KMS-11 (cell line): ENCODE measurements around the gene DAB2IP.

Source experiments
- H2AFZ ChIP-seq: fragments of 200-600 bp; sonication (generic); 2 replicates; pipeline ENCODE4 v1.6.1; 2016; ENCODE audit warnings: antibody characterized with exemption, mixed run types, low read depth
- H3K27ac ChIP-seq: fragments of 200-600 bp; sonication (generic); 2 replicates; pipeline ENCODE4 v1.6.1; 2016; ENCODE audit warnings: mild to moderate bottlenecking, mixed run types
- H3K27me3 ChIP-seq: fragments of 200-600 bp; sonication (generic); 2 replicates; pipeline ENCODE4 v1.6.1; 2017; ENCODE audit warnings: mild to moderate bottlenecking, low read depth, mixed run types, moderate library complexity; ENCODE audit not compliant: insufficient read depth
- H3K36me3 ChIP-seq: fragments of 200-600 bp; sonication (generic); 2 replicates; pipeline ENCODE4 v1.6.1; 2017; ENCODE audit warnings: mild to moderate bottlenecking, mixed run types; ENCODE audit not compliant: insufficient read depth
- H3K4me1 ChIP-seq: fragments of 200-600 bp; sonication (generic); 2 replicates; pipeline ENCODE4 v1.6.1; 2016; ENCODE audit warnings: mild to moderate bottlenecking, low read depth, mixed run types; ENCODE audit not compliant: poor library complexity, severe bottlenecking
- H3K4me2 ChIP-seq: fragments of 200-600 bp; sonication (generic); 2 replicates; pipeline ENCODE4 v1.7.0; 2016; ENCODE audit warnings: mild to moderate bottlenecking, mixed run types
- H3K4me3 ChIP-seq: fragments of 200-600 bp; sonication (generic); IDR thresholded peaks from 2 replicates; pipeline ENCODE4 v1.6.1; 2017; ENCODE audit warnings: low read depth, low read length, mixed read lengths; ENCODE audit not compliant: insufficient read depth
- H3K79me2 ChIP-seq: fragments of 200-600 bp; sonication (generic); 2 replicates; pipeline ENCODE4 v1.6.1; 2016; ENCODE audit warnings: low read depth, mixed run types; ENCODE audit not compliant: insufficient read depth
- H3K9ac ChIP-seq: fragments of 200-600 bp; sonication (generic); 2 replicates; pipeline ENCODE4 v1.6.1; 2016; ENCODE audit warnings: mild to moderate bottlenecking, mixed run types
- H4K20me1 ChIP-seq: fragments of 200-600 bp; sonication (generic); 2 replicates; pipeline ENCODE4 v1.6.1; 2016; ENCODE audit warnings: mild to moderate bottlenecking, mixed run types; ENCODE audit not compliant: insufficient read depth
- CTCF ChIP-seq: fragments of 200-600 bp; sonication (generic); conservative IDR thresholded peaks from 2 replicates; pipeline ENCODE4 v1.6.1; 2017; ENCODE audit warnings: low read depth, mild to moderate bottlenecking, antibody characterized with exemption, low read length, moderate library complexity, mixed read lengths

The DAB2IP gene

GRCh38 chr9:121628401-121628800 lies 23.0 kb upstream of the DAB2IP start:
- no peak overlapping the region for H3K4me2 ChIP-seq
- H3K9ac ChIP-seq = no peak overlapping the region
- no peaks in the 10 kb centered on the region for H3K27me3 ChIP-seq
- H3K4me1 ChIP-seq = no peaks in the 10 kb centered on the region
- H3K36me3 ChIP-seq = no peaks in the 10 kb centered on the region
- H4K20me1 ChIP-seq = no peaks in the 10 kb centered on the region
- TF ChIP-seq CTCF = no peak
- H3K79me2 ChIP-seq = no peaks in the 10 kb centered on the region
- H2AFZ ChIP-seq = no peak overlapping the region
- no peak overlapping the region for H3K27ac ChIP-seq
- no peak overlapping the region for H3K4me3 ChIP-seq

- H3K9ac ChIP-seq = no peak overlapping the region
- no peak for TF ChIP-seq CTCF
- H3K4me3 ChIP-seq = no peak overlapping the region
- H3K4me1 ChIP-seq = no peaks in the 10 kb centered on the region
- H3K36me3 ChIP-seq = no peaks in the 10 kb centered on the region
- no peak overlapping the region for H3K4me2 ChIP-seq
- no peak overlapping the region for H3K27ac ChIP-seq
- no peaks in the 10 kb centered on the region for H3K79me2 ChIP-seq
- no peaks in the 10 kb centered on the region for H3K27me3 ChIP-seq
- no peaks in the 10 kb centered on the region for H4K20me1 ChIP-seq
- no peak overlapping the region for H2AFZ ChIP-seq
These were observed 20.3 kb upstream of the DAB2IP start for GRCh38 chr9:121631115-121631514.

GRCh38 chr9:121631978-121632418 lies 19.4 kb upstream of the DAB2IP start:
- Histone ChIP-seq H3K4me2 (no peak overlapping the region), H3K4me1 (no peaks in the 10 kb centered on the region), H3K27me3 (no peaks in the 10 kb centered on the region), H3K4me3 (no peak overlapping the region), H3K79me2 (no peaks in the 10 kb centered on the region), H2AFZ (no peak overlapping the region), H3K9ac (no peak overlapping the region), H3K27ac (no peak overlapping the region), H3K36me3 (no peaks in the 10 kb centered on the region), H4K20me1 (no peaks in the 10 kb centered on the region)
- TF ChIP-seq CTCF = no peak

GRCh38 chr9:121633119-121633714 lies 18.2 kb upstream of the DAB2IP start:
- H3K9ac ChIP-seq = no peak overlapping the region
- H3K27ac ChIP-seq = no peak overlapping the region
- no peaks in the 10 kb centered on the region for H3K27me3 ChIP-seq
- H3K4me2 ChIP-seq = no peak overlapping the region
- no peaks in the 10 kb centered on the region for H3K36me3 ChIP-seq
- no peak for TF ChIP-seq CTCF
- H3K79me2 ChIP-seq = no peaks in the 10 kb centered on the region
- H3K4me1 ChIP-seq = no peaks in the 10 kb centered on the region
- no peak overlapping the region for H2AFZ ChIP-seq
- H4K20me1 ChIP-seq = no peaks in the 10 kb centered on the region
- no peak overlapping the region for H3K4me3 ChIP-seq
